GM10847 (cell line): ENCODE data around the gene TATDN2.

ENCODE experiments used
- POLR2A ChIP-seq: IDR thresholded peaks from 2 replicates; pipeline ENCODE4 v1.6.1; 2011; ENCODE audit not compliant: insufficient read length; ENCODE audit errors: extremely low read depth

The TATDN2 gene

GRCh38 chr3:10226293-10226692, 22.0 kb upstream of the TATDN2 start:
- no peak for TF ChIP-seq POLR2A

- no peak for TF ChIP-seq POLR2A
Measured at GRCh38 chr3:10228248-10228950, 19.9 kb upstream of the TATDN2 start.

GRCh38 chr3:10229576-10229975, 18.7 kb upstream of the TATDN2 start:
- no peak for TF ChIP-seq POLR2A

GRCh38 chr3:10232137-10232536, 16.1 kb upstream of the TATDN2 start:
- TF ChIP-seq POLR2A = no peak

GRCh38 chr3:10233988-10234387, 14.3 kb upstream of the TATDN2 start:
- TF ChIP-seq POLR2A = no peak

GRCh38 chr3:10234526-10235230, 13.6 kb upstream of the TATDN2 start:
- no peak for TF ChIP-seq POLR2A

- TF ChIP-seq POLR2A = no peak
Measured at GRCh38 chr3:10235551-10235950, 12.7 kb upstream of the TATDN2 start.

- TF ChIP-seq POLR2A = no peak
Measured at GRCh38 chr3:10238345-10239183, 9.7 kb upstream of the TATDN2 start.

- no peak for TF ChIP-seq POLR2A
Measured at GRCh38 chr3:10240799-10241198, 7.5 kb upstream of the TATDN2 start.

- TF ChIP-seq POLR2A = no peak
Measured at GRCh38 chr3:10242182-10243065, 5.8 kb upstream of the TATDN2 start.

- no peak for TF ChIP-seq POLR2A
Measured at GRCh38 chr3:10244009-10244408, 4.2 kb upstream of the TATDN2 start.

- TF ChIP-seq POLR2A = no peak
Measured at GRCh38 chr3:10245081-10245712, 3.1 kb upstream of the TATDN2 start.

GRCh38 chr3:10247679-10248183, 528 bp upstream of the TATDN2 start:
- no peak for TF ChIP-seq POLR2A

GRCh38 chr3:10248984-10249748, 907 bp downstream of the TATDN2 start:
- TF ChIP-seq POLR2A = no peak

- no peak for TF ChIP-seq POLR2A
Measured at GRCh38 chr3:10249833-10250232, 1.6 kb downstream of the TATDN2 start.
